Measurements from ENCODE around the gene OTUD7B.

DNA sequence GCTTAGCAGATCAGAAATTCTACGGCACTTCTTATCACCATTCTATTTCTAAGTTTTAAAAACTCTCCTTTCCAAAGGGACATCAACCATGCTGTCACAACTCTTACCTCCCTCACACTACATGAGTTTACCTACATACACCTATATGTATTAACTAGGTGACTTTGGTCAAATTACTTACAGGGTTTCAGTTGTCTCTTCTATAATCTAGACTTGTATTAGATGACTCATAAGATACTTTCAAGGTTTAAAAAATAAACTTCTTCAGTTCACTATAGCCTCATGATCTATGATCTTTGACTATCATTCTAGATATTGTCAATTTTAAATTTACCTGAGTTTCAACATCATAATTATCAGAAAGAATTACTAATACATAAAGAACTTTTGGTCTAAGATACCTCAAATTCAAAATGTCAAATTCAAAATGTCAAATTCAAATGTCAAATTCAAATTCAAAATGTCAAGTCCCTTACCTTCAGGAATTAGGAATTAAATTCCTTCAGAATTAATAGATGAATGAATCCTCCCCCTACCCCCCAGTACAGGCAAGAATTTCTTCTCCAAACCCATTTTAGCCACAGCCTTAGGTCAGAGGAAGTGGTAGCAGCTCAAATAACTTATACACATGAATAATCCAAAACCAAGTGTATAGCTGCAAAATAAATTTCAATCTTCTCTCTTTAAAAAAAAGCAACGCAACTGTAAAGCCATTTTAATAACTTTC, 31.1 kb downstream of the OTUD7B start:
- no peak for TF ChIP-seq CTCF (tag by site-specific recombination; IDR thresholded peaks at IDR 0.05)
- no peak for TF ChIP-seq REST (tag by site-specific recombination; IDR thresholded peaks at IDR 0.05)
- TF ChIP-seq GLIS2 (tag by site-specific recombination; IDR thresholded peaks at IDR 0.05): no peak
- TF ChIP-seq ZSCAN16 (tag by site-specific recombination; IDR thresholded peaks at IDR 0.05): no peak
- TF ChIP-seq ZFP3 (tag by site-specific recombination; IDR thresholded peaks at IDR 0.05; ENCODE audit: low read depth): no peak
- TF ChIP-seq, protein P1, sequence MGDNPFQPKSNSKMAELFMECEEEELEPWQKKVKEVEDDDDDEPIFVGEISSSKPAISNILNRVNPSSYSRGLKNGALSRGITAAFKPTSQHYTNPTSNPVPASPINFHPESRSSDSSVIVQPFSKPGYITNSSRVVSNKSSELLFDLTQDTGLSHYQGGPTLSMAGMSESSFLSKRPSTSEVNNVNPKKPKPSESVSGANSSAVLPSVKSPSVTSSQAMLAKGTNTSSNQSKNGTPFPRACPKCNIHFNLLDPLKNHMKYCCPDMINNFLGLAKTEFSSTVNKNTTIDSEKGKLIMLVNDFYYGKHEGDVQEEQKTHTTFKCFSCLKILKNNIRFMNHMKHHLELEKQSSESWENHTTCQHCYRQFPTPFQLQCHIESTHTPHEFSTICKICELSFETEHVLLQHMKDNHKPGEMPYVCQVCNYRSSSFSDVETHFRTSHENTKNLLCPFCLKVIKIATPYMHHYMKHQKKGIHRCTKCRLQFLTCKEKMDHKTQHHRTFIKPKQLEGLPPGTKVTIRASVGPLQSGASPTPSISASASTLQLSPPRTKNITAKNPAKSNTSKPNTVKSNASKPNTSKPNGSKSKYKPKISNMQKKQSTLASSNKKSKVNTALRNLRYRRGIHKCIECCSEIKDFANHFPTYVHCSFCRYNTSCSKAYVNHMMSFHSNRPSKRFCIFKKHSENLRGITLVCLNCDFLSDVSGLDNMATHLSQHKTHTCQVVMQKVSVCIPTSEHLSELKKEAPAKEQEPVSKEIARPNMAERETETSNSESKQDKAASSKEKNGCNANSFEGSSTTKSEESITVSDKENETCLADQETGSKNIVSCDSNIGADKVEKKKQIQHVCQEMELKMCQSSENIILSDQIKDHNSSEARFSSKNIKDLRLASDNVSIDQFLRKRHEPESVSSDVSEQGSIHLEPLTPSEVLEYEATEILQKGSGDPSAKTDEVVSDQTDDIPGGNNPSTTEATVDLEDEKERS (tag by site-specific recombination; IDR thresholded peaks at IDR 0.05): no peak
- TF ChIP-seq TCF7L2 (IDR thresholded peaks at IDR 0.05; ENCODE audit: borderline replicate concordance, low read depth, low read length): no peak
- TF ChIP-seq YY1 (tag by site-specific recombination; IDR thresholded peaks at IDR 0.05): no peak
- TF ChIP-seq ZBTB7A (tag by site-specific recombination; IDR thresholded peaks at IDR 0.05; ENCODE audit: low read depth): no peak
- TF ChIP-seq SETDB1 (IDR thresholded peaks at IDR 0.05; ENCODE audit: insufficient read length, low read length): no peak
- TF ChIP-seq ZNF624 (tag by site-specific recombination; IDR thresholded peaks at IDR 0.05): no peak
- TF ChIP-seq REPIN1 (tag by site-specific recombination; IDR thresholded peaks at IDR 0.05; ENCODE audit: low read depth): no peak
